DMS153 treated with DMSO at 0.1 percent for 48 hours (cell line): ENCODE data around the gene CDC42BPB.

Experiments
- DNase-seq: peaks from one replicate; lab custom pipeline; 2025; ENCODE audit not compliant: unreplicated experiment; lab: John Stamatoyannopoulos, UW

The CDC42BPB gene

DNA sequence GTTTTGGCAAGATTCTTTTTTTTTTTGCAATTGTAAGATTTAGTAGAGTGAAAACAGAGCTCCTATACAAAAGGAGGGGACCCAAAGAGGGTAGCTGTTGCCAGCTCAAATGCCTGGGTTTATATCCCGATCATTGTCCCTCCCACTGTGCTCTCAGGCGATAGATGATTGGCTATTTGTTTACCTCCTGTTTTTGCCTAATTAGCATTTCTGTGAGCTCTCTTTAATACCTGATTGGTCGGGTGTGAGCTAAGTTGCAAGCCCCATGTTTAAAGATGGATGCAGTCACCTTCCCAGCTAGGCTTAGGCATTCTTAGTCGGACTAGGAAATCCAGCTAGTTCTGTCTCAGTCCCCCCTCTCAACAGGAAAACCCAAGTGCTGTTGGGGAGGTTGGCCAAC, 39.0 kb upstream of the CDC42BPB start:
- DNase-seq = no peak

- no peak for DNase-seq
Measured at GRCh38 chr14:103095210-103095778, 37.9 kb upstream of the CDC42BPB start.

- DNase-seq = no peak
Measured at GRCh38 chr14:103094406-103095209, 37.3 kb upstream of the CDC42BPB start, which contains the start of gene EXOC3L4. Gene EXOC3L4, plus strand, starts transcription at chr14:103094725. Its CDS starts 5,495 bp downstream, at chr14:103100220.

DNA sequence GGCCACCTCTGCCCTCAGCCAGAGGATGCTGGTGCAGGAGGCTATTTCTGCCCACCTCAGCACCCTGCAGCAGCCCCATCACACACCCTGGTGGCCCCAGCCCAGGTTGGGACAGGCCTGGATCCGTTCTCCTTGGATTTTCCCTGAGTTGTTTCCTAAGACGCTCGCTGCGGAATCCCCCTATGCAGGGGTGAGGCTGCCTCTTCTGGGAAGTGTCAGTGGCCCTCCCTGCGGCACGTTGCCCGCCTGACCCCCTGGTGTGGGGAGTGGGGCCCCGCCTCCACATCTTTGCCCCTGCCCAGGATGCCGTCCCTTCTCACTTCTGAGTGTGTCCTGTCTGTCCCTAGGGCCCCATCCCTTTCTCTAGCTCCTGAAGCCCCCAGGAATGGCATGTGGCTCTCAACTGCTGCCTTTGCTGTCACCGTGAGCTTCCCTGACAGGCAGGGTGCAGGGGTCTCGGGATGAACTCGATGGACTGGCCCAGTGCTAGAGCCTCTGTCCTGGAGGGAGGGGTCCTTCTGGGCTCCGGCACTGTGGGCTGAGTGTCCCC, 36.6 kb upstream of the CDC42BPB start:
- no peak for DNase-seq

DNA sequence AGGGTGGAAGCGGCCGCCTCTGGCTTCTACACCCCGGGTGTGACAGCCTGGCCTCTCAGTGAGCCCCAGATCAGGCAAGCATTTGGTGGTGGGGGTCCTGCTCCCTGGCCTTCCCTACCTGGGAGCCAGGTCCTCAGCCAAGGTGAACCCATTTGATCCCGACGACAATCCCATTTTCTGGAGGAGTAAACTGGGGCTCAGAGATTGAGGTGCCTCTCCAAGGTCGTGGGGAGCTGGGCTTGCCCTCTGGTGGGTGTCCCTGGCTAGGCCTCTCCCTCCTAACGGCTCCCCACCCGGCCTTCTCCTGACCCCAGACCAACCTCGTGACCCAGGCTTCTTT, 34.5 kb upstream of the CDC42BPB start:
- no peak for DNase-seq

DNA sequence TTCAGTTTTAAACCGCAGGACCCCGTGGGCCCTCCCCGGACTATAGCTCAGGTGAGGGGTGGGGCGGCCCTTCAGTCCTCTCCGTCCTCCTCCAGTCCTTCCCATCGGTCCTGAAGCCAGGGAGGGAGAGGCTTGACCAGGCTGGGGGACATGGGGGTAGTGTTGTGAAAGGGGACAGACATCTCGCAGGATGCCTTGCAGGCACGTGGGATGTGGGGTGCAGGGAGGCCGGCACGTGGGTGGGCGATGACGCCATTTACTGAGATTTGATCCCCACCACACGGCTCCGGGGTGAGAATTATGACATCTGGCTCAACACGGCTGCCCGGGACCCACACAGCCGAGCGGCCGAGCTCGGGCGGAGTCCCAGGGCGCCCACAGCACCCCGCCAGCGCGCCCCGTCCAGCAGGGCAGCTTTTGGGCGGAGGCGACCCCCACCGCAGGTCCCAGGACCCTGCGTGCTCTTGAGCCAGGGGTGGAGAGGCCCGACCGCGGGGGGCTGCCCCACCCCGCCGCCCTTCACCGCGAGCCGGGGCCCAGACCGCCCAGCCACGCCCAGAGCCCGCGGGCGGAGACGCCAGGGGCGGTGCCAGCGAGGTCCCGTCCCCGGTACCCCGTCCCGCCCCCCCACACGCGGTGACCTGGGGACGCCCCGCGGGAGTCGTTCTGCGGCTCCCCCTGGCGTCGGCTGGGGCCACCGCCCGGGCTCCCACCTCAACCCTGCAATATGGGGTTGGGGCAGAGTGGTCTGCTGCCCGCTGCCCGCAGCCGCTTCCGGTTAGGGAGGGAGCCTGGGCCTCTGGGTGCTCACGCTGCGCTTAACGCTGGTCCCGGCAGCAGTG, 33.9 kb upstream of the CDC42BPB start:
- no peak for DNase-seq

GRCh38 chr14:103090481-103091020, 33.2 kb upstream of the CDC42BPB start:
- no peak for DNase-seq

GRCh38 chr14:103089386-103090335, 32.3 kb upstream of the CDC42BPB start:
- no peak for DNase-seq

GRCh38 chr14:103088921-103089320, 31.6 kb upstream of the CDC42BPB start:
- DNase-seq = no peak

DNA sequence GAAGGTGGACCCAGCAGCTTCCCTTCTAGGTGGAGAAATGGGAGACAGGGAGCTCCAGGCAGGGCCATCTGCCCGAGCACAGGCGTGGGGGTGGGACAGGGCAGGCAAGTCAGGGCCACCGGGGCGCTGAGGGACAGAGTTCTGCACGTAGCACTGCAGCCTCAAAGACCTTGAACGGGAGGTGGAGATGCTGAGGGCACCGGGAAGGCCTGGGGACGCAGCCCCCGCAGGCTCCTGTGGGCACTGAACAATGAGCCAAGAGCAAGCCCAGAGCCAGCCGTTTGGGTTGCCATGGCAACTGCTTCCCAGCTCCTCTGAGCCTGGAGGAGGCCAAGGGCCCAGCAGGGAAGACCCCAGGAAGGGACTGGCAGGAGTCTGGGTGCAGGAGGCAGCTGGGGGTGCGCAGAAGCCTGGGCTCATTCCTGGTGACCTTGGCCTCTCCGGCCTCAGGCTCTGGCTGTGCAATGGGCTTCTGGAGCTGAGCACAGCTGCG, 30.0 kb upstream of the CDC42BPB start:
- DNase-seq = no peak

DNA sequence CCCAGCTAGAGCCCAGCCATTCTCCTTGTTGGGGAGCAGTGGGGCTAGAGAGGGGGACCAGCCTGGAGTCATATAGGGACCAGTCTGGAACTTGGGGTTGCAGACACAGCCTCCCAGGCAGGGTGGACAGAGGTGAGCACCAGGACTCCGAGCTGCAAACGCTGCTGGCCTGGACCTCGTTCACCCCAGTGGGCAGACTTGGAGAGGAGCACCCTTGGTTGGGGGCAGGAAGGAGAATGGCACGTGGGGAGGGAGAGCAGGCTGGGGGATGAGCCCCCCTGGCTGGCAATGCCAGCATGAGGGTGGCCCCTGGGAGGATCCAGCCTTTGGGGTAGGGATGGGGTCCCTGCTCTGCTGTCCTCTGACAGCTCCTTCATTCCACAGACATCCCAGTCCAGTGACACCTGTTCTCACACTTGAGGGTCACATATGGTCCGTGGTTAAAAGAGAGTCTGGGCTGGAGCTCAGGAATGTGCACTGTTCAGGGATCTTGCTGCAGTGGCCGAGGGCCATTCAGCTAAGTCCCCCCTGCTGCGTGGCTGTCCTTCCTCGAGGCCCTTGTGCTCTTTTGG, 29.5 kb upstream of the CDC42BPB start:
- no peak for DNase-seq

- DNase-seq = no peak
Measured at GRCh38 chr14:103085106-103086091, 28.1 kb upstream of the CDC42BPB start.

GRCh38 chr14:103084021-103084919, 26.9 kb upstream of the CDC42BPB start, which contains the start of gene LBHD2:
Gene LBHD2, plus strand, starts transcription at chr14:103084210. Its CDS starts 1,803 bp downstream, at chr14:103086013.
- no peak for DNase-seq

GRCh38 chr14:103081951-103082350, 24.6 kb upstream of the CDC42BPB start:
- DNase-seq = no peak

DNA sequence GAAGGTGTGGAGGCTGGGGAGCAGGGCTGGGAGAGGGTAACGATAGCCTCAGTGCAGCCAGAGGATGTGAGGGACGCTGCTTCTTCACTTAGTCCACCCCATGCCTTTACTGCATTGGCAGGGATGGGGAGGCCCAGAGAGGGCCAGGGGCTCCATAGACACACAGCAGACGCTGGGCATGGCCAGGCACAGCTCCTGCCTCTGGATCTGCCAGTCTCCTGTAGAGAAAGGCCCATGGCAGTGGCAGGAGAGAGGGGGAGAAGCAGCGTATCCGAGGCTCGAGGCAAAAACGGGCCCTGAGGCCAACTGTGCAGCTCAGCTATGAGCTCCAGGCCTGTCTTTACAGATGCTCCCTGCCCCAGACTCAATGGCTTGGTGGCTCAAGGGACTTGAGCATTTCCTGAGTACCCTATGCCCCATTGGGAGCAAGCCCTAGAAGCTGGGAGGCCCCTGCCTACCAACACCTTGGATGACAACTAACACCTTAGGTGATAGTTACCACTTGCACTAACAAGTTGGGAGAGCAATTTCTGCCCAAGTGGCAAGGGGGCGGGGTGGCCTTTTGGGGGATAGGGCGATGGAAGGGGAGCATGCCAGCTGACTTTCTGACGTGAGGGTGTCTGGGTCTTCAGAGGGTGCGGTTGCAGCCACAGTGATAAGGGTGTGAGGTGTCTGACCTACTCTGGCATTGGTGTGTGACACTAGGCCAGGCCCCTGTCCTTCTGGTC, 21.7 kb upstream of the CDC42BPB start:
- no peak for DNase-seq

- DNase-seq = peak; percentile 21
Measured at GRCh38 chr14:103078420-103078749, 21.0 kb upstream of the CDC42BPB start.
